HG03342 (cell line): ENCODE results near the gene ENPP6.

Experiments
- ATAC-seq: cut with Tn5 transposase; IDR thresholded peaks from one replicate; pipeline ENCODE4 v1.9.1; 2021; ENCODE audit warnings: mild to moderate bottlenecking, moderate library complexity; ENCODE audit not compliant: unreplicated experiment

ENPP6 gene

GRCh38 chr4:184217634-184218033 is at the start of gene ENPP6:
Gene ENPP6 (minus strand): TSS chr4:184217873. CDS start chr4:184217819, 54 bp downstream.
- no peak for ATAC-seq

GRCh38 chr4:184267206-184267608 is 49.5 kb upstream of the ENPP6 start:
- ATAC-seq, result no peak

DNA sequence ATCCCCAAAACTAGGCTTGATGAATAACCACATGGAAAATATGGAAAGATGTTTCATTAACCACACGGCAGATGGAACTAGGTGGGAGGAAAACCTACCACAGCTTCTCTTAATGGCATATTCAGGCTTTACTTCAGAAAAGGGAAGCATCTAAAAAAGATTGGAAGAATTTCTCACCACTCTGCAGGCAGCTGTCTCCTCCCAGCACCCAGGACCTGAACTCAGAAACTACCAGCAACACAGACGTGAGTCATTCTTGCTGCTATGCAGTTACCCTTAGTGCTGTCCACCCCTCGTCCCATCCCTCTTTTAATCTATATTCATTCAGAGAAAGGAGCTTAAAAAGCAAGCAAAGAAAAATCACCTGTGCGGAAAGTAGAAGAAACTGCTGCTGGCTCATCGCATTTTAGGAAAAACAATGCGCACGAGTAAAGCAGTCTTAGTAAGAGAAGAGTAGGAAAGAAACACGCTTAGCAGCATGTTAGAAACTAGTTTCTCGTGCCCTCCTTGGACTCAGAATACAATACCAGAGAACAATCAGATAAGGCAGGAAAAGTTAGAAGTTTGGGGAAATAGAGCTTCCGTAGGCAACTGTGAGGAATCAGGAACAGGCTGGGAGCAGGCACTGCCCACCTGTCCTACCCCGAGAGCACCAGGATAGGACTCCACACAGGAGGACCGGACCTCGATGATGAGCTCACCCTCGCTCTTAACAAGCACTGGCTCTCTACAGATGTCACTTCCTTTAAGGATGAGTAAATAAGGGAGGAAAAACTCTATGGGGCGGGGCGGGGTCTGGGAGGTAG is 48.1 kb upstream of the ENPP6 start:
- no peak for ATAC-seq

DNA sequence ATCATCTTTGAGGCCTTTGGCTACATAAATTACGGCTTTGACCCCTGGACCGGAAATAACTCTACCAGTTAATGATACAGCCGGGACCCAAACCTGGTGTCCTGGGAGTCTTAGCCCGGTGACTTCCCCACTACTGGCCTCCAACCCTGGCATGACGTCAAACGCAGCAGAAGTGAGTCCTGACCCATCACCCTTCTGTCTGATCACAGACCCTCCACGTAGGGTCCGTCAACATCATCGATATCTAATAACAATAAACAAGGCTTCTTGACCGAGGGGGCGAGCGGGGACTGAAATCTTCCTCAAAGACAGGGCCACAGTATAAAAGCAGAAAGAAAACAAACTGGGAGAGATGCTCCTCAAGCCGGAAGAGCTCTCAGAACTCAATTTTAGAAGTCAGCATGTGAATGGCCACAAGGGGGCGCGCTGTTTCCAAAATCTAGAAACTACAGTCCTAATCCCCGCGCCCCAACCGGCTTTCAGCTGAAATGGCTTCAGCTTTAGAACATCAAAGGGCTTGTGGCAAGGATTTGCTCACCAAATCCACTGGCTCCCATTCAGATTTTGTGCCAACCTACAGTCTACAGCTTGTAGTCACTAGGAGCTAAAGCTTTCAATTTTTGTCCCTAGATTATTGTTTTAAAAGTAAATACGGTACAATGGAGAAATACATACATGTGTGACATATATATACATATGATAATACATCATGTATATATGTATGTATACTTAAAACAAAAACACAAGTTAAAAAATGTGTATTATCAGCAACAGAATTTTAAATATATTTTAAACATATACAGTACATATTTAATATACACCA is 46.4 kb upstream of the ENPP6 start:
- ATAC-seq, result peak; percentile 32

GRCh38 chr4:184263461-184263860 is 45.8 kb upstream of the ENPP6 start:
- no peak for ATAC-seq

- ATAC-seq, result no peak
Measured at GRCh38 chr4:184262901-184263300, 45.2 kb upstream of the ENPP6 start.

GRCh38 chr4:184261246-184261645 is 43.6 kb upstream of the ENPP6 start:
- ATAC-seq, result no peak

DNA sequence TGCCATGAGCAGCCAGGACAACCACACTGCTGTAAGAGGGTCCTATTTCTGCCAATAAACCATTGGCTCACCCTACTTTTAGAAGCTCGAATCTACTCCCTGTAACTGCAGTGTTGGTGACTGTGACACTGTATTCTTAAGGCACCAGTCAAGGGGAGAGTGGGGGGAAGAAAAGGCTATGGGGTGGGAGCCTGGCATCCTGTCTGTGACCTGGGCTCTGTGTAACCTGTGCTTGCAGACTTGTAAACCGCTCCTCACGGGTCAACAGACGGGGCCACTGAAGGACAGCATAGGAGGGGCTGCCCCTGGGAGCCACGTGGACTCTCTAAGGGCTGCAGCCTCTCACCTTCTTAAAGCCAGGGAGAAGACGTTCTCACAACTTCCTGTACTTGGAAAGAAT is 42.2 kb upstream of the ENPP6 start:
- ATAC-seq, result no peak

- ATAC-seq, result no peak
Measured at GRCh38 chr4:184259081-184259480, 41.4 kb upstream of the ENPP6 start.

DNA sequence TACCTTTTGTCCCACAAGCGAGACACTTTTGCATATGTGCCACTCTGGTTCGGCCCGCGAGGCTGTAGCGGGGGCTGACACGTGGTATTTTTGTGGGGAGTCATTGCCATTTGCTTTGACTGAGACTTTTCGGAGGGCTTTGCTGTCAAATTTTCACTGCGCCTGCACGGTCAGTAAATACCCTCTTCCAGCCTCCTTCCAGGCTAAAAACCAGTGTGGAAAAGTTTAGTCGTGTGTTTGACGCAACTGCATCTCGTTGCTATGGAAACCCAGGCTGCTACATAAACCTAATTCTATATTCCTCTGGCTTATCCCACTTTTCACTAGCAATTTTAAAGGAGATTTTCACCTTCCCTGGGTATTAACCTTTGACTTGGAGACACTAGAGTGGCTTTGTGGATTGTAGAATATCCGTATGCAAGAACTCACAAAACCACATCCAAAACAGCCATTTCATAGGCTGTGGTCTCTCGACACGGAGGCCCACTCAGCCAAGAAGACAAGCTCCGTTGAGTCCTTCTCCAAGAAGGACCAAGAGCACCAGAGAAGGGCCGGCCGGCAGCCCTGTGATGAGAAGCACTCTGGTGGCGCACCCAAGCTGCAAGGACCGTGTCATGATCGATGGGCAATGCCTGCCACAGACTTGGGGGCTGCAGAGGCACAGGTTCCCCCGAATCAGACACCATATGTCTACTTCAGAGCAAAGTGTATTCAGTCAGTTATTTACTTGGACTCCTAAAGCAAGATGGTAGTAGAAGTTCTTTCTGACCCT is 38.4 kb upstream of the ENPP6 start:
- ATAC-seq, result no peak

GRCh38 chr4:184255361-184255760 is 37.7 kb upstream of the ENPP6 start:
- ATAC-seq, result no peak

DNA sequence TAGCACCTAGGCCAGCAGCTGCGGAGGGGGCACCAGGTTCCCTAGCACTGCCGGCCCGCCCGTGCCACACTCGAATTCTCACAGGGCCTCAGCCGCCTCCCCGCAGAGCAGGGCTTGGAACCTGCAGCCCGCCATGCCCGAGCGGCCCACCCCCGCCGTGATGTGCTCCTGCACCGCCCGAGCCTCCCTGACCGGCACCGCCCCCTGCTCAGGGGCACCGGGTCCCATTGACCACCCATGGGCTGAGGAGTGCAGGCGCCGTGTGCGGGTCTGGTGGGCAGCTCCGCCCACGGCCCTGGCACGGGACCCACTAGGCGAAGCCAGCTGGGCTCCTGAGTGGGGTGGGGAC is 35.4 kb upstream of the ENPP6 start:
- ATAC-seq, result no peak

GRCh38 chr4:184252136-184253071 is 34.7 kb upstream of the ENPP6 start:
- ATAC-seq, result no peak

GRCh38 chr4:184251670-184251980 is 34.0 kb upstream of the ENPP6 start:
- ATAC-seq, result no peak

GRCh38 chr4:184250795-184251669 is 33.4 kb upstream of the ENPP6 start:
- peak; percentile 74 for ATAC-seq

GRCh38 chr4:184248216-184248615 is 30.5 kb upstream of the ENPP6 start:
- ATAC-seq, result no peak

DNA sequence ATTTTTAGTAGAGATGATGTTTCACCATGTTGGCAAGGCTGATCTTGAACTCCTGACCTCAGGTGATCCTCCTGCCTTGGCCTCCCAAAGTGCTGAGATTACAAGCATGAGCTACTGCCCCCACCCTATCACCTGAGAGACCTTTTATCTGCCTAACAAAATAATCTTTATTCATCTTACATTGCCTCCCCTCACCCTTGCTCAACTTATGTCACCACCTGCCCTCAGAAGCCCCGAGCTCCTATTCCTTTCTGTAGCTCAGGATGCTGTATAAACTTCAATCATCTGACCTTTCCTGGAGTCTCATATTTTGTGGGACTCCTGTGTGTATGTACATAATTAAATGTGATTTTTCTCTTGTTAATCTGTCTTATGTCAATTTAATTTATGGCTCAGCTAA is 29.7 kb upstream of the ENPP6 start:
- ATAC-seq, result no peak

GRCh38 chr4:184246426-184246825 is 28.8 kb upstream of the ENPP6 start:
- no peak for ATAC-seq

- ATAC-seq, result no peak
Measured at GRCh38 chr4:184238072-184238745, 20.5 kb upstream of the ENPP6 start.
